ENCODE results near the gene XIRP2.

Gene XIRP2, protein sequence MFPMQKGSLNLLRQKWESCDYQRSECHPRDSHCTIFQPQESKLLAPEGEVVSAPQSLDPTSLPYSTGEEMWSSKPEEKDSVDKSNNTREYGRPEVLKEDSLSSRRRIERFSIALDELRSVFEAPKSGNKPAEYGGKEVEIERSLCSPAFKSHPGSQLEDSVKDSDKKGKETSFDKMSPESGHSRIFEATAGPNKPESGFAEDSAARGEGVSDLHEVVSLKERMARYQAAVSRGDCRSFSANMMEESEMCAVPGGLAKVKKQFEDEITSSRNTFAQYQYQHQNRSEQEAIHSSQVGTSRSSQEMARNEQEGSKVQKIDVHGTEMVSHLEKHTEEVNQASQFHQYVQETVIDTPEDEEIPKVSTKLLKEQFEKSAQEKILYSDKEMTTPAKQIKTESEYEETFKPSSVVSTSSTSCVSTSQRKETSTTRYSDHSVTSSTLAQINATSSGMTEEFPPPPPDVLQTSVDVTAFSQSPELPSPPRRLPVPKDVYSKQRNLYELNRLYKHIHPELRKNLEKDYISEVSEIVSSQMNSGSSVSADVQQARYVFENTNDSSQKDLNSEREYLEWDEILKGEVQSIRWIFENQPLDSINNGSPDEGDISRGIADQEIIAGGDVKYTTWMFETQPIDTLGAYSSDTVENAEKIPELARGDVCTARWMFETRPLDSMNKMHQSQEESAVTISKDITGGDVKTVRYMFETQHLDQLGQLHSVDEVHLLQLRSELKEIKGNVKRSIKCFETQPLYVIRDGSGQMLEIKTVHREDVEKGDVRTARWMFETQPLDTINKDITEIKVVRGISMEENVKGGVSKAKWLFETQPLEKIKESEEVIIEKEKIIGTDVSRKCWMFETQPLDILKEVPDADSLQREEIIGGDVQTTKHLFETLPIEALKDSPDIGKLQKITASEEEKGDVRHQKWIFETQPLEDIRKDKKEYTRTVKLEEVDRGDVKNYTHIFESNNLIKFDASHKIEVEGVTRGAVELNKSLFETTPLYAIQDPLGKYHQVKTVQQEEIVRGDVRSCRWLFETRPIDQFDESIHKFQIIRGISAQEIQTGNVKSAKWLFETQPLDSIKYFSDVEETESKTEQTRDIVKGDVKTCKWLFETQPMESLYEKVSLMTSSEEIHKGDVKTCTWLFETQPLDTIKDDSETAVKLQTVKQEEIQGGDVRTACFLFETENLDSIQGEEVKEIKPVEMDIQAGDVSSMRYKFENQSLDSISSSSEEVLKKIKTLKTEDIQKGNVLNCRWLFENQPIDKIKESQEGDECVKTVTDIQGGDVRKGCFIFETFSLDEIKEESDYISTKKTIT (N-terminal part only)

DNA sequence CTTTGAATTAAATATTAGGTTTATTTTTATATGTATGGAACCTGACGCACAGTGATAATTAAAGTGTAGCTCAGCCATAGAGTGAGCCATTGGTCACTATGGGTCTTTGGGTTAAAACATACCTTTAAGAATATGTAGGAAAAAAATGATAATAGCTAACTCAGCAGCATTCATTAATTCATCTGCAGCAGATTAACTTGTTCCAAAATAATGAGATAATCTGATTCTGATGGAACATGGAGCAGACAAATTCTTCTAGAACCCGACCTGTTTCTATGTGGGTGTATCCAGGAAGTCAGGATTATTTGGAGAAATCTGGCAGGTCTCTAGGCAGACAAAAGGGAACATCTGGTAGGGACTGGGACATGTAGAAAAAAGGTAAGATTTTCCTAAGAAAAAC, at the start of gene XIRP2:
Gene XIRP2, plus strand, starts transcription at position 301 of the 400 bp plus-strand sequence. CDS start 15,003 bp downstream, outside the sequence.
- no peak for DNase-seq (ENCODE audit: low spot score)

DNA sequence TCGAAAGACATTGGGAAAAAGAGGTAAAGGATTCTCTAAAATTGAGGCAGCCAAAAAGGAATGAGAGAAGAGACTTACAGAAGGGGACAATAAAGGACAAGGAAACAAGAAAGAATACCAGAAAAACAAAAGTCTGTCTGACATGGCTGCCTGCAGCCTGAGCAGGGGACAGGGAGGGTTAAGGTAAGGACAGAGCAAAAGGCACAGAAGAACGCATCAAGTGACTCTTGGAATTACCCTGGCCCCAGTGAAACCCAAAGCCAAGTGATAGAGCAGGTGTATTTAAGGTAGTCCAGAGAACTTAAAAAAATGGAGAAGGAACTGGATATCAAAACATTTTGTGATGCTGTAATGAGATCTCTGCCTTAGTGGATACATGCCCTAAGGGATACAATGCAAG, 47.1 kb upstream of the XIRP2 start:
- DNase-seq (ENCODE audit: low spot score) = no peak

DNA sequence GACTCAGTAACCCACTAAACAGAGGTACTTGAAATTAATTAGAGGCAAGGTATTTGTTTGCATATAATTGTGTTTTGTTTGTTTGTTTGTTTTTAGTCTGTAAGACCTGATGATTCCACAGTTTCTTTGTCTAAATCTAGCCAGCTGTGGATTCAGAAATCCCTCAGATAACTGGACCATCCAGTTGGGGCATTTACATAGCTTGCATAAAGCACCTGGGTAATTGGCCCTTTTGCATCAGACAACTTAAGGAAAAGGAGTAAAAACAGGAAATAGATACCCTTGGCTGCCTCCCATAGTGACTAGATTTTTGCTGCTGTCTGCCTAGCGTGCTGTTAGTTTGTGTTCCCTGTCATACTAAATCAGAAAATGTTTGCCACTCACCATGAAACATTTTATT, 46.6 kb upstream of the XIRP2 start:
- no peak for DNase-seq (ENCODE audit: low spot score)

DNA sequence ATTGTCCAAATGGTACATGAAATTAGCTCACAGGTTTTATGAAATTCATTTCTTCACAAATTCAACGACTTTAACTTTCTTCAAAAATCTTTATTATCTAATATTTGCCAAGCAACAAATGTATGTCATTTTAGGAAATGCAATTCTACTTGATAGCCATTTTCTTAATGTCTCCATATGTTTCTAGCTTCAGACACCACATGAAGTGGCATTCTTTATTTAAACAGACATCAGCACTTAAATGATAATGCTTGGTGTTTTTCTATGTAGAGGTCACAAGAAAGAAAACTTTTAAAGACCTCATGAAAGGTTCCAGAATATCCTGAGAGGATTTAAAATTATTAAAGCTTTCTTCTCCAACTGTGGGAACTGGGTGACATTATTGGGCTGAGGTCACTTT, 44.2 kb upstream of the XIRP2 start:
- DNase-seq (ENCODE audit: low spot score) = no peak

DNA sequence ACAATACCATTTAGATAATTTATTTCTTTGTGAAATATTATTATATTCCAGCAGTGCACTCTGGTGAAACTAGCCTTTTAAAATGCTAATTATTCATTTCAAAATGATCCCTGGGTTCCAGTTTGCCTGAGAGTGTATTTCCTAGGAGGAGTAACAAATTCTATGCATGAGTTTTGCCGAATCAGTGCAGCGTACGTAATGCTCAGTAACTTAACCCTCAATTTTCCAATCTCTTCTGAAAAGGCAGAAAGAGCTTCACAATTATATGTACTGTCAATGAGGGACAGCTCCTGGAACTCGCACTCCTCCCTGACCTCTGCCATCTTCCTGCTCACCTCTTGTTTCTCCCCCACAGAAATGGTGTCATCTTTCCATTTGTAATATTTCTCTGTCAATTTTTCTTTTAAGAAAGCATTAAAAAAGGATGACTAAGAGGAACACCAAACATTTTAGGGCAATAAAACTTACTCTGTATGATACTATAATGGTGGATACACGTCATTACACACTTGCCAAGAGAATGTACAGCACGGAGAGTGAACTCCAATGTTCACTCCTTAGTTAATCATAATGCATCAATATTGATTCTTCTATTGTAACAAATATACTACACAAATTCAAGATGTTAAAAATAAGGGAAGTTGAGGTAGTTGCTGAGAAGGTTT, 25.7 kb upstream of the XIRP2 start:
- no peak for DNase-seq (ENCODE audit: low spot score)

DNA sequence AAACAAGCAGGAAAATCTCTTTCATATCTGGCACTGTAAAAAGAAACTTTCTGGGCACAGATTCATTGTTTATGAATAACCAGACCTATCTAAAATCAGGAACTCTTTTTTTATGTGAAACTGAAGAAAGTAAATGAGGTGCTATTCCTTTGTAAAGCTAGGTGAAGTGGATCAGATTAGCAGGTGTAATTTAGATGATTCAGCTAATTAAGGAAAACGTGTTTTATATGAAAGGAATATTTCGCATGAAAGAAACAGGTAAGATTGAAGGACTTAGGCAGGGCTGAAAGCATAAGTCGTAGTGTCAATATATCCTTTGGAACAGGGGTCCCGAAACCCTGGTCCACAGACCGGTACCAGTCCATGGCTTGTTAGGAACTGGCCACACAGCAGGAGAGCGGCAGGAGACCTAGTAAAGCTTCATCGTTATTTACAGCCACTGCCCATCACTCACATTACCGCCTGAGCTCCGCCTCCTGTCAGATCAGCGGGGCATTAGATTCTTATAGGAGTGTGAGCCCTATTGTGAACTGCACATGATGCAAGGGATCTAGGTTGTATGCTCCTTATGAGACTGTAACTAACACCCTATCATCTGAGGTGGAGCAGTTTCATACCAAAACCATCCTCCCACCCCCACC, 20.3 kb upstream of the XIRP2 start:
- DNase-seq (ENCODE audit: low spot score) = no peak

DNA sequence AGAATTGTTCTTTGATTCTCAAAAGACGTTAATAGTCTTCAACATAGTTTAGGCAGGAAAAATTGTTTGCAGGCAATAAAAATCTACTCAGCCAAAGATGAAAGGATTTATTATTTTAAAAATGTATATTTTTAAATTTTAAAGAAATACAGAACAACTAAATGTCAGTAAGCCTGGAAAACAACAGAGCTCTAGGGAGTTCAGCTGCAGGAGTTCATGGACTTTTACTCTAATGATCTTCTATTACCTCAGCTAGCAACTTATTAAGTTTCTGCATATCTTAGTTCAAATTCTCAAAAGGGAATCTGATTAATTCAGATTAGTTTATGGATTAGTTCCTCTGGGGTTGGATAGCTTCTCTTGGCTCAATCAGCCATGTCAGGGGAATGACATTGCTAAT, 17.9 kb upstream of the XIRP2 start:
- no peak for DNase-seq (ENCODE audit: low spot score)

DNA sequence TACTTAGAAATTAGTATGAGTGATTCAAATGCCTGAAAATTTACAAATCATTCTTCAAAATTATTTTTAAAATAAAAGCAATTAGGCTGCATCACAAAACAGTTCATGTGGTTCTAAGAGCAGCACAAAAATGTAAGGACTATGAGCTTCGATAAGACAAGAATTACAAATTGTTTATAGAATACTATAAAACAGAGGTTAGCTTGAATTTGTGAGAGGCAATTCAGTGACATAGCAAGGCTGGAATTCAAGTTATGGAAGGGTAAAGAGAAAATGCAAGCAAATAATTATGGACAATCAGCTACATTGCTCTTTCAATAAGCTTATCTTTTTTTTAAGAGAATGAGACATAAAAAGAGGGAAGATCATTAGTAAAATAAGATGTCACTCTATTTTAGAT, 7.1 kb upstream of the XIRP2 start:
- DNase-seq (ENCODE audit: low spot score) = no peak

DNA sequence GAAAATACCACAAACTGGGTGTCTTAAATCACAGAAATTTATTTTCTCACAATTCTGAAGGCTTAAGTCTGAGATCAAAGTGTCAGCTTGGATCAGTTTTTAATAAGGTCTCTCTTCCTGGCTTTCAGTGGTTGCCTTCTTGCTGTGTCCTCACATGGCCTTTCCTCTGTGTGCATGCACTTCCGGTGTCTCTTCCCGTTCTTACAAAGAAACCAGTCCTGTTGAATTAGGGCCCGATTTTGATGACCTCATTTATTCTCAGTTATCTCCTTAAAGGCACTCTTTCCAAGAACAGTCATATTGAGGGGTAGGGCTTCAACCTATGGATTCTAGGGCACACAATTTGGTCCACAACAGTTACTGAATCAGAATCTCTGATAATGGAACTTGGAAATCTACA, 5.4 kb upstream of the XIRP2 start:
- no peak for DNase-seq (ENCODE audit: low spot score)

DNA sequence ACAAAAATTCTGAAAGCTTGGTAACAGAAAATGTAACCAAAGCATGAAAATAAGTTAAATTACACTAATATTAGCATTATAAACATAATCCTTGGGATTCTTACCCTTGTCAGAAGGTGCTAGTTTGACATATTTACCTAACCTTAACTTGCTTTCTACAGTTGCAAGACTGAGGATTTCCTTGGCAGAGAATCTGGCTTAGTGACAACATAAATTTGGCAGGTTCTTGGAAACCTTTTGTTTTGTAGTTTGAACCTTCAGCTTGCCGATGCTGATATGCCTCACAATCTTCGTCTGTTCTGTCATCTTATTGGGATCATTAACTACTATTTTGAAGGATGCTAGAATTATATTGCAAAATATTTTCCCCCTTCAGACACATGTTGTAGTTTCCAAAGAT, 3.4 kb downstream of the XIRP2 start:
- DNase-seq (ENCODE audit: low spot score) = no peak

DNA sequence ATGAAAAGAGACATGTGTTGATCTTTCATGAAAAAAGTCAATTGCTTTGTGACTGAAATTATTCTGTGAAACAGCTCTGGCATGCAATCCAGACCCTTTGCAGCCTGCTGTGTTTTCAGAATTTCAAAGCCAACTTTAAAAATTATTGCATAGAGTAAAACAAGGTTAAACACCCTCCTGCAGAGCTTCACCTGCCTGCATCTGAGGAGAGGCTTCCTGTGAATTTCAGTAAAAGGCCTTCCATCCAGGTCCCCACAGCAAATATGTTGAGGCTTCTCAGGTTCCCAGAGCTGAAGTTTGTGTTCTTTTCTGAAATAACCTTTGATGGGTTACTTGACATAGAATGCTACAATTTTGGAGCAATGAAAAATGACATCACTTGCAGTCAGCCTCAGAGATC, 4.1 kb downstream of the XIRP2 start:
- no peak for DNase-seq (ENCODE audit: low spot score)

DNA sequence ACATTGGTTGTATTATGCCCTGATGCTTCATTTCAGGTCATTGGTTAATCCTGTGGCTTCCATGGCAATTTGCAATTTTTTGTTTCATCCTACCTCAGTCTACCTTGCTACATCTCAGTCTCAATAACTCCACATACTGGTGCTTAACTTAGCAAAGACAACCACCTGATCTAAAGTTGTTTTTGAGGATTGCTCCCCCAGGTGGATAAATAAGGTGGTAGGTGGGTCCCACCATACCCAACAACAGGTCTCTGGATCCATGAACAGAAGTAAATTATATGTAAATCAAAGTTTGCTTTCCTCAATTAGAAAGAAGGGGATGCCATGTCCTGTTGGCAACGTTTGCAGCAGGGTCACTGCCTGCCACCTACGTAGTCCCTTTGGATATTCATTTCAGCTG, 7.0 kb downstream of the XIRP2 start:
- DNase-seq (ENCODE audit: low spot score) = no peak

DNA sequence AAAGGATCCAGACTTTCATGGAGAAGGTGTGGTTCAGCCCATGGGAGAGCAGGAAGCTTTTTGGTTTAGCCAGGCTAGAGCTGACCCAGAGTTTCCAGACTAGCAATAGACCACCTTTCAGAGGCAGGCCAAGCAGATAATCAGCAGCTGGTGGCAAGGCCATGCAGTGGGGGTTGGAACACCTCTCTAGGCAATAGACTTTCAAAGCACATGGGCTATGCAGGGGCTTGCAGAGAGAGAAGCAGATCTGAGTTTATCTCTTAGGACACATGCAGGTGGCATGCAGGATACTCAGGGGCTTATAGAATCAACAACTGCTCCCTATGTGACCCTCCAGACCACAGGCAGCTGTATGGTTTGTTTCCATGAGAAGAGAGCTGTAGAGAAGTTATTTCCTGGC, 9.4 kb downstream of the XIRP2 start:
- no peak for DNase-seq (ENCODE audit: low spot score)

DNA sequence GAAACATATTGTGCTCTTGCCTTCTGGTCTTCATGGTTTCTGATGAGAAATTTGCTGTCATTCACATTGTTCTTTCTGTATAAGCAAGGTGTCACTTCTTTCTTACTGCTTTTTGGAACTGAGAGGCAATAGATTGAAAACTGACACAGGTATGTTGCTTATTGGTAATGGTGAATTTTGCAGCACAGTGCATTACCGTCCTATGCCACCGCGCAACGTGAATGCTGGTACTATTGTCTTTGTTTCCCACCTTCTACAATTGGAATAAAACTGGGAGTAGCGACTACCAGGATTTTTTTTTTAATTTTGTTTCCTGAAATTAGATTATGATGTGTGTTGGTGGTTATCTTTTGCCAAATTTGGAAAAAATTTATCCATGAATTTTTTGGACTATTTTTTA, 11.4 kb downstream of the XIRP2 start:
- no peak for DNase-seq (ENCODE audit: low spot score)

DNA sequence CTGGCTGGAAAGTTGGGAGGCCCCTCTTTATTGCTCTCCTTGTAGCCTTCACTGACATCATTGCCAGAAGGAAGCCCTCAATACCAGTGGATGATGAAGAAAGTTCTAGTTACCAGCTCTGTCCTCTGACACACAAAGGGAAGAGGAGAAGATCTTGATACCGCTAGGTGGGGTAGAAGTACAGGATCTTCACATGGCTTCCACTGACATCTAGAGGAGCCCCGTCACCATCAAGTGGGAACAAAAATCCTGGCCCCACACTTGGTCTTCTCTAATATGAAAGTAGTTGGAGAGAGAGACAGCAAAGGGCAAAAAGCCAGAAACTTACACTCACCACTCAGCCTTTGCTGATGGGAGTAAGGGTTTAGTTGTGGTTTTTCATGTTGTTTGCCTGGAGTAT, 12.4 kb downstream of the XIRP2 start:
- no peak for DNase-seq (ENCODE audit: low spot score)

DNA sequence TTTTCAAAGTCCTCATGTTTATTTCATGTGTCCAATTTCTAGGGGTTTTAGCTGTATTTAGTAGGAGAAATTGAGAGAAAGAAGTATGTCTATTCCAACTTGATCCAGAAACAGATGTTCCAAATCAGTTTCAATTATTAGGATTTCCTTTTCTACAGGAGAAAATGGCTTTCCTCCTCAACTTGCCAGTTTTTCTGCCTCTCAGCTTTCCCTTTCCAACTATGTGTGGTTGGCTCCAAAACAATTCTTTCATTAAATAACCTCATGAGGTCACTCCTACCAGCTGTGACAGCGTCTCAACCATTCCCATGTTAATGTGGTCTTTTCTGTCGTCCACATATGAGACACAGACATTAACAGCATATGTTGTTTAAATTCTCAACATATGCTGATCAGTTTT, 13.1 kb downstream of the XIRP2 start:
- no peak for DNase-seq (ENCODE audit: low spot score)

DNA sequence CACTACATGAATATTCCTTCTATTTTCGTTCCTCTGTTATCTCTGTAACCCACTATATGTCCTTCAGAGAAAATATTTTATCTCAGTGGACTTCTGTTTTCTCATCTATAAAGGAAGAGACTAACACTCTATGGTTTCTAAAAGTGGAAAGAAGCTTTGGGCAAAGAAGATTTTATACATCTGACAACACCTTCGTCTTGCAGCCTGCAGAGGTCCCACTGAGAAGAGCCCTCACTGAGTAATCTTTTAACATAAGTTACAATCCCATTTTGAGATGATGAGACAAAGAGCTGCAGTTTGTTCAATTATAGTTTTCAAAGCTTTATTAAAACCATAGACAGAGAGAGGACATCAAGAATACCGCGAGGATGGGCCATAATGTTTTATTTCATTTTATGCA, 28.7 kb downstream of the XIRP2 start:
- DNase-seq (ENCODE audit: low spot score) = no peak

DNA sequence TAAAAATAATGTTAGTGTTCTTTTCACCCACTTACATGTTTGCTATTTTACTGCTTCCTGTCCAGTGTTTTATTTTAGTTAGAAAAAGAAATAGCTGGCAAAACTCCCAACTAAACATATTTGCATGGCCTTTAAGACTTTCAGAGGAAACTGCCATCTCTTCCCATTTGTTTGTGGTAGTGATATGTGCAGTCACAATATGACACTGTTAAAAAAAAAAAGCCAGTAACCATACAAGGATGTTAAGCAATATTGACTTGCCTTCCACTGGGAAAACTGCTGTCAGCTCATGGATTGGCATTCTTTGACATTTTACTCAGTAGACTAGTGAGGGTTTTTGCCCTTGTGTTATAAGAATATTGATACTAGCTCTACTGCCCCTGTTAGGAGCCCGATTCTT, 29.1 kb downstream of the XIRP2 start:
- DNase-seq (ENCODE audit: low spot score) = no peak

DNA sequence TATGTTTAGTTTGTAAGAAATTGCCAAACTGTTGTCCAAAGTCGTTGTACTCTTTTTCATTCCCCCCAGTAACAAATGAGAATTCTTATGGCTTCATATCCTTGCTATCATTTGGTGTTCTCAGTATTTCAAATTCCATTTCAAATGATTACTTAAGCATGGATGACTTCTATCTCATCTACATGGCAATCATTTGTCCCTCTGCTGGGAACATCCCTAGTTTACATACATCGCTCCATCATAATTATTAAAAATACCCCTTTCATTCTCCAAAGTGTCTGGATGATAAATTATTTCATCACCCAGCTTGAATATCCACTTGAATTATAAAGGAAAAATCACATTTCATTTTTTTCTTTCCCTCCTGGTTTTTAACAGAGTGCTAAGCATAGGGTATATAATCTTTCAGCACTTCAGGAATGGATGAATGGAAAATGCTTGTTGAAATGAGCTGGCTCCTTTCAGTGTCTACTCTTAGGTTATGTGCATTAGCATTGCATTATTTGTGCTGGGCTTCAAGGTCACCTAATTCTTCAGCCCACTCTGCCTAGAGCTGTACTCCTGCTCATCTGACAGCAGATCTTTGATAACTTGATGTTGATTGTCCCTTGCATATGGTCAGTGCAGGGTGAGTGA, 33.1 kb downstream of the XIRP2 start:
- DNase-seq (ENCODE audit: low spot score) = no peak

DNA sequence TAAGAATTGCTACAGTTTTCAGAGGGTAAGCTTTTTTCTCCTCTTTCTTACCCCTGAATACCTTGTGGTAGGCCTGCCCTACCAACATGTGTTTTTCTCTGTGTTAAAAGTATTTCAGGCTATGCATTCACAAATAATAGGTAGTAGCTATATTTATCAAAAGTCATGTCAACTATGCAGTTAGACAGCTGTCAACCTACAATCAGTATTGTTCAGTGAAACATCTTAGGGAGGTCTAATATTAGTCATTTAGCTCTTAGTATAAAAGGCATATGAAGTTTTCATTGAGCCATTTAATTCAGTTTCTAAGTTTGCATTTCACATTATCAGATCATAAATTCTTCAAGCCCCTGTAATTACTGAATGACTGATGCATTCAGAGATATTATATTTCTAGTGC, 36.7 kb downstream of the XIRP2 start:
- DNase-seq (ENCODE audit: low spot score) = no peak

DNA sequence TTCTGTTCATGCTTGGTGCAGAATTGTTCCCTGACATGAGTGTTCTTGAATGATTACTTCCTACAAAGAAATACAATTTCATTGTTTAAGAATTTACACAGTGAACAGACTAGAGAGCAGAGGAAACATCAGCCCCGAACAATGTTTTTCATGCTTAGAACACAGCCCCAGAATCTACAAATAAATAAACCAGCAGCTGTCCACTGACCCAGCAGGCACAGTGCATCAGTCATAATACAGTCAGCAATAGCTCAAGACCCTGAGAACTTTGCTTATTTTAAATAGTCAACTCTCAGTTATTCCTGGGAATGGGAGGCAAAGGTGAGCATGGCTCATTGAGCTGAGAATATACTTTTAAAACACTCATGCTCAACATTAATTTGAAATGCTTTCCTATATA, 38.4 kb downstream of the XIRP2 start:
- DNase-seq (ENCODE audit: low spot score) = no peak

Data from hematopoietic multipotent progenitor cell treated with erythropoietin and hydrocortisone succinate and interleukin-3 and kit ligand, for 15 days (in vitro differentiated cells).